Dermis microvascular lymphatic vessel endothelial cell (primary cell): ENCODE data around the gene FAM3A. TPM values are rescaled to one million over a fixed set of nuclear protein-coding genes. Genes with fewer than 3 reads are reported as not detected.
"Not testable (repeated sequence)": the region's sequence is repeated elsewhere in the genome, so short reads cannot be mapped to it uniquely, and the experiment has no call there.

ENCODE experiments used
- DNase-seq, 2 donors: peaks; one replicate each; pipeline versions ENCODE4 v3.0.0 to v3.0.0-alpha.2; 2010; ENCODE audit warnings: low read depth in 2 of 2
- total RNA-seq: library from RNA; depleted of rRNA; stranded (reverse); fragments of >200 nt; gene quantifications from 2 replicates; pipeline ENCODE4 v1.2.1, GENCODE V29; 2014

The FAM3A gene
- total RNA-seq, 1 donor from 2014 or later: 13.7 TPM

DNA sequence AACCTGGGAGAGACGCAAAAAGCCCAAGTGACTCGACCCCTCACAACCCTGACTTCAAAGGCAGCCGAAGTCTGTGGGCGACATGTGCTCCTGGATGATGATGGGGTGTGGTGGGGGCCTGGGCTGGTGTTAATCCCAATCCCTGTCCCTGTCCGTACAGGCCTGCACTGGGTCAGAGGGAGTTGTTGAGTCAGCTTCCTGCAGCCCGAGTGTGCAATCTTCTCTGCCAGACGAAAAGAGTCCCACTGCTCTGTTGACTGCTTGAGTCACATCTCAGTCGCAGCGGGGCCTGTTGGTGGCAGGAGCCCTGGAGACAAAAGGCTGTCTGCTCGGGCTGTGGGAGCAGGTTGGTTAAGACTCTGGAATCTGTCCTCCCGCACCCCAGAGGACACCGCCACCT, 10.3 kb downstream of the FAM3A start:
- DNase-seq: peak in 1 of 2 donors; percentile 67

DNA sequence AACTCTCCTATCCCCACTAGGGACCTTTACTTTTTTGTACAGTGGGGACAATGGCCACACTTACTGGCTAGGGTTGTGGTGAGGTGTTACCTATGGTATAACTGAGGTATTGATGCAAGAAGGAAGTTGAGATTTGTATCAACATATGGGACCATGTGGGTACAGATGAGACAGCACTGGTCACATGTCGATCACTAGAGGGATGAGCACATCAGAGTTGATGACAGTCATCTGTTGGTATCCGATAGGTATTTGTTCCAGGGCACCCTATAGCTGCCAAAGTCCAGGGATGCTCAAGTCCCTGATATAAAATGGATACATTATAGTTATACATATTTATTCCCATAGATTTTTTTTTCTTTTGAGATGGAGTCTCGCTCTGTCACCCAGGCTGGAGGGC, 13.0 kb downstream of the FAM3A start:
- no peak for DNase-seq

DNA sequence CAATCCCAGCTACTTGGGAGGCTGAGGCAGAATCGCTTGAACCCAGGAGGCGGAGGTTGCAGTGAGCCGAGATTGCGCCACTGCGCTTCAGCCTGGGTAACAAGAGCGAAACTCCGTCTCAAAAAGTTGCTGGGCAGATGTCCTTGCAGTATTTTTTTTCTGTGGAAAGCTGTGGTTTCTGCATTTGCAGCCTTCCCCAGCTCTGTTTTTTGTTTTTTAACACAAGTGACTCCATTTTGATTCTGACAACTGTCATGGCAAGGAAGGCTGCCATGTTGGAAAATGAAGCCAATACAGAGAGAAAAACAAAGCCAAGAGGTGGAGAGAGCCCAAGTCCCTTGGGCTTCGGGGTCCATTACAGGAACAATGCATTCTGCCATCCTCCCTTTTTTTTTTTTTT, 13.9 kb downstream of the FAM3A start:
- no peak for DNase-seq

DNA sequence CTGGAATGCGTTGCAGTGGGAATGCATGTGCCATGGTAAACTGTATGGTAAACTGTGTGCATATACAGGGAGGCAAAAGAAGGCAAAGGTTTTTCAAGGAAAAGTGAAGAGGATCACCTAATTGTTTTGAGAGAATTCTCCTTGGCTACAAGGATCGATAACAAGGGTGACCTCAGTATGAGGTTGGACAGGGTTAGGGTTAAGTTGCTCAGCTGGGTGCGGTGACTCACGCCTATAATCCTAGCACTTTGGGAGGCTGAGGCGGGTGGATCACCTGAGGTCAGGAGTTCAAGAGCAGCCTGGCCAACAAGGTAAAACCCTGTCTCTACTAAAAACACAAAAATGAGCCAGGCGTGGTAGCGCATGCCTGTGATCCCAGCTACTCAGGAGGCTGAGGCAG, 14.6 kb downstream of the FAM3A start:
- DNase-seq: not testable (repeated sequence)

GRCh38 chrX:154496591-154497137, 19.4 kb downstream of the FAM3A start:
- DNase-seq: not testable (repeated sequence)

GRCh38 chrX:154495472-154495922, 20.5 kb downstream of the FAM3A start:
- DNase-seq: peak; percentile 15 to 26

- DNase-seq: no peak
Observed at GRCh38 chrX:154494715-154495114, 21.3 kb downstream of the FAM3A start.

- peak; percentile 88 to 95 for DNase-seq
Observed at GRCh38 chrX:154490414-154491083, 25.5 kb downstream of the FAM3A start, which contains the start of gene SLC10A3. Gene SLC10A3, minus strand, starts transcription at chrX:154490629. Its CDS starts 1,689 bp downstream, at chrX:154488940.

DNA sequence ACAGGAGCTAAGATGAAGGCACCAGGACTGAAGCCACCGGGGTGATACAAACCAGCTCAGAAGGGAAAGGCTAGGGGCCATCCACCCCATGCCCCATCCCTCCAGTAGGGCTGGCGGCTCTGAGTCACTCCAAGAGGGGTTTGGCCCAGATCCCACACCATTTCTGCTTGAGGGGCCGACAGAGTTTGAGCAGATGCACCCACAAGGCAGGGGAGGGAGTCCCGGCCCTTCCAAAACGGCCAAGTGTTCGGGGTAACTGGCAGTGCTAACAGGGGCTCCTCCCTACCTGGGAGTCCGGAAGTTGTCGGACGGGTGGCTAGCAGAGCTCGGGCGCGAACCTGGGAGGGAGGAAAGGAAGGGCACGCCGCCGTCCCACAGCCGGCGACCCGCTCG, 26.0 kb downstream of the FAM3A start:
- DNase-seq: peak in 1 of 2 donors; percentile 26

- no peak for DNase-seq
Observed at GRCh38 chrX:154489182-154489581, 26.9 kb downstream of the FAM3A start.

DNA sequence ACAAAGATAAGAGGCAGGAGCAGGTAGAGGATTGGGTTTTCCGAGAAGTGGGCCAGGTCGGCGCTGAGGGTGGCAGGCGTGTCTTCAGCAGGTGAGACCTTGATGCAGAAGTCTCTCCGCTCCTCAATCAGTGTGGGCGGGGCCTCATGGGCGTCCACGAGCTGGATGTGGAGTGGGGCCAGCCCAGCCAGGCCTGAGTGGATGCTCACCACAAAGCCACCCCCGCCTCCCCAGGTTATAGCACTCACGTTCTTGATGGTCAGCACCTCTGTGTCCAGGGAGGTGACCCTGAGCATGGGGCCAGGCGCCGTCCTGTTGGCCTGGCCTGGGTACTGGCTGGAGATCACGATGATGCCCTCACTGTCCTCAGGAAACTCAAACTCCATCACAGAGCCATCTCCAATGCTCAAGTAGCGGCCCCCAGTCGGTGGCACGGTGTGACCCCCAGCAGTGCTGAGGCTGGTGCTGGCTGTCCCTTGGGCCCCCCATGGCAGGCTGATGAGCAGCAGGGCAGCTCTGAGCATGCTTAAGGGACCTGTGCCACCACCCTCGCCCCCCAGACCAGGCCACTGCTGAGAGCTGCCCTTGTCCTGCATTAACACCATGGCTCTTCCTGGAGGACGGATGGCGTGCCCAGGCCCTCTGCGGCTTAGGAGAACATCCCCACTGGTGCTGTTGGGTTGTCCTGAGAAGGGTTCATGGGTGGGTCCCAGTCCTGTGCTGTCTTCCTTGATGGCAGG, 27.5 kb downstream of the FAM3A start:
- DNase-seq: no peak

GRCh38 chrX:154487518-154488290, 28.3 kb downstream of the FAM3A start:
- DNase-seq: no peak

DNA sequence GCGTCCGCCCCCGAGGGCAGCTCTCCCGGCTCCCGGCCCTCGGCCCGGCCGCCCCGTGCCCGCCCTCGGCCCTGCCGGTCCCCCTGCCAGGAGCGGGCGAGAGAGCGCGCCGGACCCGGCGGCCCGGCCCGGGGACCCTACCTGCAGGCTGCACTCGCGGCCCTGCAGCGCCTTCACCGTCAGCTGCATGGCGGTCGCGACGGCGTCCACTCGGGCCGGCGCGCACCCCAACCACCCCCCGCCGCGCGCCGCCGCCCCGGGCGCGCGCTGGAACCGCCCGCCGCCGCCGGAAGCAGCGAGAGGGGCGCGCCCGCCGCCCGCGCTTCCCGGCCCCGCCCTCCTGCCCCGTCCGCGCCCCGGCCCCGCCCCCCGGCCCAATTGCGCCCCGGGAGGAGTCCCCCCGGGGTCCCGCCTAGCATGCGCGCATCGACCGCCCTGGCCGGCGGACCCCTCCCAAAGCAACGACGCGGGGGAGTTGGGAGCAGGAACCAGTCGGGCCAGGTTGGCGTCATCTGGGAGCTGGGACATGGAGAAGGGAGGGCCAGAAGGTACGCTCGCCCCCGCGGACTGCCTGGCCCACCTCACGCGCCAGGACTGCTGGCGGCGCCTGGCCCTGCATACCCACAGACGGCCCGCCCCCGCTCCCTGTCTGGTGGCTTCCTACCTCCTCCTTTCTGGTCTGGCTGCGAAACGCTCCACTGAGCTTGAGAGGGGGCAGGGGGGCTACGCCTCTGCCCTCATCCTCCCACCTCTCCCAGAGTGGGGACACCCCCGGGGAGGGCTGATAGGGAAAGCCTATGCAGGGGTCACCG, 29.4 kb downstream of the FAM3A start, which contains the start of gene UBL4A:
TSS of gene UBL4A (minus strand) at position 220 of the 812 bp plus-strand sequence. CDS start at position 189, 31 bp downstream.
- DNase-seq: peak; percentile 16 to 54

DNA sequence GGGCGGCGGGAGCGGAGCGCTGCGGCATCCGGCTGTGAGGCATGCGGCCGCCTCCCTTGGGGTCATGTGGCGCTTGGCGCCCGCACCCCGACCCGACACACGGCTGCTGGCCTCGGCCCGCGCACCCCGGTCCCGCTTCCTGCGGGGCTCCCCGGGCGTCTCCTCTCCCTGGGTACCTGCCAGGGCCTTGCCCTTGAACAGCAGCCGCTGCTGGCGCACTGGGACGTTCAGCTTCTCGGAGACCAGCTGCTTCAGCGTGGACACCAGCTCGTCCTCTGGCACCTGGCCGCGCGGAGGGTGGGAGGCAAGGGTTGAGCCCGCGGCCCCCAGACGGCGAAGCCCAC, 30.0 kb downstream of the FAM3A start:
- DNase-seq: peak in 1 of 2 donors; percentile 9

- no peak for DNase-seq
Observed at GRCh38 chrX:154485150-154486051, 30.6 kb downstream of the FAM3A start.

- DNase-seq: peak in 1 of 2 donors; percentile 5
Observed at GRCh38 chrX:154484255-154485149, 31.5 kb downstream of the FAM3A start.

DNA sequence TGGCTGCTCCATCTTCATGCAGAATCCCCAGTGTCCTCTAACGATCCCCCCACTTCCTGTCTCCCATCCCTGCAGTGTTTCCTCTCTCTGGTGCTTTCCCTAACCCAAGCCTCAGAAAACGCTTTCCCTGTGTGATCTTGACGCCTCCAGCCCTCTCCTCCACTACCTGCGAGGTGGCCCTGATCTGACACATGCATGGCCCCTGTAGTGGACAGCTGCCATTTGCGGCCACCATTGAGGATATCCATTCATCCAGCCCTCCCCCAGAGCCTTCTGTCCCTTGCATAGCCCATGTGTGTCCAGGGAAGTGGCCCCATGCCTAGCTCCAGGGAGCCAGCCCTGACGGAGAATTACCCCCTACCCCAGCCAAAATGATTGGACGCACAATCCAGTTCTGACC, 32.7 kb downstream of the FAM3A start:
- no peak for DNase-seq

DNA sequence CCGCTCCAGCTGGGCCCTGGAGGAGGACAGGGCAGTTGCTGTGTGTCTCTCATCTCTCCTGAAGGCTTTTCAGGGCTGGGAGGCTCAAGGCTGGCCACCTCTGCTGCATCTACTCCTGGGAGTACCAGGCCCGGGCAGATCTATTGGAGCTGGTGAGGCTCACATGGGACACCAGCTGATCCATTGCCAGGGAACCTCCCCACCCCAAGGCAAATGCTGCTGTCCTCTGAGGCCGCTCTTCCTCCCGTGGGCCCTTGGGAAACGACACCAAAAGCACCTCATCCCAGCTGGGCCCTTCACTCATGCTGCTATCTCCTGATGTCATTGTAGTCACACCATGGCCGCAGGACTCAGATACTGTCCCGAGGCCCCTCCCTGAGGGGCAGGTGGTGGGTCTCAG, 33.2 kb downstream of the FAM3A start:
- no peak for DNase-seq
